ENCODE measurements around the gene ANKRD34A.

ANKRD34A gene

GRCh38 chr1:145942871-145943270 is 21.5 kb downstream of the ANKRD34A start:
- Histone ChIP-seq H3K4me2 (no peak overlapping the region), H3K27ac (no peak overlapping the region), H4K20me1 (ENCODE audit: insufficient read depth) (no peaks in the 10 kb centered on the region), H3K36me3 (ENCODE audit: insufficient read depth) (no peaks in the 10 kb centered on the region), H3K4me1 (ENCODE audit: low read depth, poor library complexity, severe bottlenecking) (peaks cover 4% of the 10 kb centered on the region), H3K79me2 (ENCODE audit: insufficient read depth, low read depth) (no peaks in the 10 kb centered on the region), H3K27me3 (ENCODE audit: insufficient read depth, low read depth) (no peaks in the 10 kb centered on the region), H2AFZ (ENCODE audit: low read depth) (no peak overlapping the region), H3K4me3 (IDR thresholded peaks at IDR 0.05; ENCODE audit: insufficient read depth, low read depth, low read length) (no peak overlapping the region), H3K9ac (no peak overlapping the region)
- no peak for TF ChIP-seq CTCF (conservative IDR thresholded peaks at IDR 0.05; ENCODE audit: low read depth, low read length)

DNA sequence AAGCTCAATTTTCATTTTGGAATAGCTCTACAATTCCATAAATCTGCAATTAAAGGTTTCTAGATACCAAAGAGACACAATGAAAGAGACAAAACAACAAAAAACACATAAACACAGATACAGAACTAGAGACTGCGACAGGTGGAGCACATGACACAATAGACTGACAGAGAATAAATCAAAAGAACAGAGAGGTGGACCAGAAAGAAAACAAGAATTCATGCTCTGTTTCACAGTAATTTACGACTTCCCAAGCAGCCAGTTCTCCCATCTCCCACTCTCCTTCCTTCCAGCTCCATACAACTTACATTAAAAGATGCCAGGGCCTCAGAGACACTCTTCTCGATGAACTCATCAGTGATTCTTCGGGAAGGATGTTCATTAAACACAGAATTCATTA is 22.0 kb downstream of the ANKRD34A start:
- Histone ChIP-seq H3K4me2 (no peak overlapping the region), H3K4me3 (IDR thresholded peaks at IDR 0.05; ENCODE audit: insufficient read depth, low read depth, low read length) (no peak overlapping the region), H3K36me3 (ENCODE audit: insufficient read depth) (no peaks in the 10 kb centered on the region), H3K27ac (no peak overlapping the region), H3K4me1 (ENCODE audit: low read depth, poor library complexity, severe bottlenecking) (peaks cover 9% of the 10 kb centered on the region), H2AFZ (ENCODE audit: low read depth) (no peak overlapping the region), H4K20me1 (ENCODE audit: insufficient read depth) (no peaks in the 10 kb centered on the region), H3K27me3 (ENCODE audit: insufficient read depth, low read depth) (no peaks in the 10 kb centered on the region), H3K9ac (no peak overlapping the region), H3K79me2 (ENCODE audit: insufficient read depth, low read depth) (no peaks in the 10 kb centered on the region)
- no peak for TF ChIP-seq CTCF (conservative IDR thresholded peaks at IDR 0.05; ENCODE audit: low read depth, low read length)

- no peak overlapping the region for H3K4me3 ChIP-seq (IDR thresholded peaks at IDR 0.05; ENCODE audit: insufficient read depth, low read depth, low read length)
- TF ChIP-seq CTCF (conservative IDR thresholded peaks at IDR 0.05; ENCODE audit: low read depth, low read length): no peak
- H3K27ac ChIP-seq: no peak overlapping the region
- no peak overlapping the region for H2AFZ ChIP-seq (ENCODE audit: low read depth)
- H3K27me3 ChIP-seq (ENCODE audit: insufficient read depth, low read depth): no peaks in the 10 kb centered on the region
- H3K36me3 ChIP-seq (ENCODE audit: insufficient read depth): no peaks in the 10 kb centered on the region
- no peak overlapping the region for H3K9ac ChIP-seq
- no peak overlapping the region for H3K4me2 ChIP-seq
- no peaks in the 10 kb centered on the region for H4K20me1 ChIP-seq (ENCODE audit: insufficient read depth)
- H3K4me1 ChIP-seq (ENCODE audit: low read depth, poor library complexity, severe bottlenecking): peaks cover 18% of the 10 kb centered on the region
- no peaks in the 10 kb centered on the region for H3K79me2 ChIP-seq (ENCODE audit: insufficient read depth, low read depth)
These were observed 26.9 kb downstream of the ANKRD34A start for GRCh38 chr1:145937436-145937835.

DNA sequence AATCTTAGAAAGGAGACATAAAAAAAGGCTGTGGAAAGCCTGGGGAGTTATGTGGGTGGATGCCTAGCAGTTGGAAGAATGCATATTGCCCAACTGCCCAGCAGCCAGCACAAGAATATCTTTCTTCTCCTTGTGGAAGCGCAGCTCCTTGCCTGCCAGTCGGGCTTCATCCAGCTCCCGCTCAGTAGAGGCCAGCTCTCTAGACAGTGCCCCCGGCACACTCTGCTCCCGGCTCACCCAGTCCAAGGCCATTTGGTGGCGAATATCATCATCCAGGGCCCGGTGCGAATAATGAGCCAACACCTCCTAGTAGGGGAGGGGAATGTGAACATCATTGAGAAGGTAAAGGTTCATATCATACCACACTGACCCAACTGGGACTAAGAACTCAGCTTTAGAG is 28.1 kb downstream of the ANKRD34A start:
- H3K79me2 ChIP-seq (ENCODE audit: insufficient read depth, low read depth): no peaks in the 10 kb centered on the region
- no peak overlapping the region for H3K27ac ChIP-seq
- no peak overlapping the region for H3K9ac ChIP-seq
- no peak overlapping the region for H3K4me3 ChIP-seq (IDR thresholded peaks at IDR 0.05; ENCODE audit: insufficient read depth, low read depth, low read length)
- H3K36me3 ChIP-seq (ENCODE audit: insufficient read depth): no peaks in the 10 kb centered on the region
- H3K27me3 ChIP-seq (ENCODE audit: insufficient read depth, low read depth): no peaks in the 10 kb centered on the region
- TF ChIP-seq CTCF (conservative IDR thresholded peaks at IDR 0.05; ENCODE audit: low read depth, low read length): no peak
- peaks cover 18% of the 10 kb centered on the region for H3K4me1 ChIP-seq (ENCODE audit: low read depth, poor library complexity, severe bottlenecking)
- H3K4me2 ChIP-seq: no peak overlapping the region
- no peak overlapping the region for H2AFZ ChIP-seq (ENCODE audit: low read depth)
- no peaks in the 10 kb centered on the region for H4K20me1 ChIP-seq (ENCODE audit: insufficient read depth)
